COLO668 (cell line): ENCODE data around the gene AP5B1.

Experiments used
- DNase-seq: peaks from one replicate; lab custom pipeline; 2025; ENCODE audit not compliant: unreplicated experiment; lab: John Stamatoyannopoulos, UW

AP5B1 gene

DNA sequence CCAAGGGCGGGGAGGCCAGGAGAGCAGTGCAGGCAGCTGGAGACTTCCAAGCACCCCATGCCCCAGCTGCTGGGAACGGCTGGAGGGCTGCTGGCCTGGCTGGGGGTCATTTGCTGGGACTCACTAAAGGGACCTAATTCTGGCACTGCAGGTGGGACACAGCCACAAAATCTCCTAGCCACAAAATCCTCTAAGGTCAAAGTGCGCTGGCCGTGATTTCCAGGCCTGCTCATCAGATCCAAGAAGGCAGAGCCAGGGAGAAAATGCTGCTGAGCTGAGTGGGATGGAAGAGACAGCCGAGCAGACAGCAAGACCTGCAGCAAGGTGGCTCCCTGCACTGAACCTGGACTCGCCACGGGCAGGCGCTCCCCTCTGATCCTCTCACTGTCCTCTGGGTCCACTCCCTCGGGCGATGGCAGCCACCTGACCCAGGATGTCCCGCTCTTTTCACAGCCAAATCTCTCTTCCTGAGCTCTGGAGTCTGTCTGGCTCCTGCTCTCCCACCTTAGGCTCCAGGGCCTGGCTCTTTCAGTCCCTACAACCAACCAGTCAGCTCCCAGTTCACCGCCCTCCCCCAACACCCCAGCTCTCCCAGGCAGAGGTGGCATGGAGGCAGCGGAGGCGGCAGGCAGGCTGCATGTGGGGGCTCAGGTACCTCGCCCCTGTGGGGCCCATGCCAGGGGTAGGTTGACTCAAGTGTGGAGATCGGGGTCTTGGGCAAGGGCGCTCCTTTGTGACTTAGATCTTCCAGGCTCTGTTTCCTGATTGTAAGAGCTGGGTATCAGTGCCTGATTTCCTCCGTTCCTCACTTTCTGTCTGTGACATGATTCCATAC is 20.6 kb upstream of the AP5B1 start:
- no peak for DNase-seq

DNA sequence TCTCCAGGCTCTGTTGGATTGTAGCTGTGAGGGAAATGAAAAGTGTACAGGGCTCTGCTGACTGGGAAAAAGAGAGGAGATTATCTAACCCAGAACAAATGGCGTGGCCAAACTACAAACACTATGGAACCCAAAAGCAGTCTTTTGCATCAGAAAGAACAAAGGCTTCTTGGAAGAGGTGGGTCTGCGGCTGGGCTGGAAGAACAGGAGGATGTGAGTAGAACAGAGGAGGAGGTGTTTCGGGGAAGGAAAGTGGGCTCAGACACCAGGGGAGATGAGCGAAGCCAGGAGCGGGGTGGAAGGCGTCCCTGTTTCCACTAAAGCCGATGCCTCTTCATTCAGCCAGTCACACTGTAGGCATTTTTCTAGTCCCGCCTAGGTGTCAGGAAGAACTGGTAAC is 18.1 kb upstream of the AP5B1 start:
- DNase-seq = no peak

DNA sequence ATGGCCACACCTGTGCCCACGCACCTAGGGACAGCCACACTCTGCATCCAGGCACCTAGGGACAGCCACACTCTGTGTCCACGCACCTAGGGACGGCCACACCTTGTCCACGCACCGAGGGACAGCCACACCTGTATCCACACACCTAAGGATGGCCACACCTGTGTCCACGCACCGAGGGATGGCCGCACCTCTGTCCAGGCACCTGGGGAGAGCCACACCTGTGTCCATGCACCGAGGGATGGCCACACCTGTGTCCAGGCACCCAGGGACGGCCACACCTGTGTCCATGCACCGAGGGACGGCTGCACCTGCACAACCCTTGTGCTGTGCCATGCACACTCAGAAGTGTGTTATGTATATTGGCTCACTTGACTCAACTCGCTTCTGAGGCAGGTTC is 16.9 kb upstream of the AP5B1 start:
- no peak for DNase-seq

DNA sequence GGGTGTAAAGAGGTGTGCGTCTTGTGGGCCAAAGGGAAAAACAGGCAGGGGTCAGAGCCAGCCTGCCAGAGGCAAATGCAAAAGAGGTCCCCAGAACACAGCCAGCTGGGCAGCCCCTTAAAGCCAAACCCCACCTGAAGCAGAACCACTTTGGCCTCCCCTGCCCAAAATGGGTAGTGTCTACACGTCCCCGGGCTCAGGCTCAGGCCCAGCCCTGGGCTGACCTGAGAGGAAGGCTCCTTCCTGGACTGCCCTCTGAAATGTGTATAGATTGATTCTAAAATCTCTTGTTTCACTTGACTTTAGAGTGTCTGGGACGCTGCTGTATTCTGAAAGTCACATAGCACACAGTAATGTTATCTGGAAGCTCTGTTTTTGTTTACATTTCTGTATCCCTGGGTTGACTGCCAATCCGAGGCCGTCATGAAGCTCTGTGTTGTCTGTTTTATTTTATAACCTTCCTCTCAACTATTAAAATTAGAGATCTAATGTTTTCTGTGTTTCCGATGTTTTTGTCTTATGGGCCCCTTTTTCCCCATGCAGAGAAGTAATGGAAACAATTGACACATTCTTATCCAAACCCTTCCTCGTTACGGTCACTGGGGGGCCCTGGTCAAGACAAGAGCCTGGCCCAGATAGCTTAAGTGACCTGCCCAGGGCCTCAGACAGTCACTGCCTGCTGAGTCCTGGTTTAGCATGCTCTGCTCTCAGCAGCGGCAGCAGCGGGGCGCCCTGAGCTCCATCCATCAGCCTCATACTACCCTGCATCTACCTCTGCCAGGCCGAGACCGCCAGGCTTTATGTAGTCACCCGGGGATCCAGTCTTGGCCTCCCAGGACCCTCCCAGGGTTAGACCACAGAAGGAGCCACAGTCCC is 16.2 kb upstream of the AP5B1 start:
- DNase-seq = no peak

DNA sequence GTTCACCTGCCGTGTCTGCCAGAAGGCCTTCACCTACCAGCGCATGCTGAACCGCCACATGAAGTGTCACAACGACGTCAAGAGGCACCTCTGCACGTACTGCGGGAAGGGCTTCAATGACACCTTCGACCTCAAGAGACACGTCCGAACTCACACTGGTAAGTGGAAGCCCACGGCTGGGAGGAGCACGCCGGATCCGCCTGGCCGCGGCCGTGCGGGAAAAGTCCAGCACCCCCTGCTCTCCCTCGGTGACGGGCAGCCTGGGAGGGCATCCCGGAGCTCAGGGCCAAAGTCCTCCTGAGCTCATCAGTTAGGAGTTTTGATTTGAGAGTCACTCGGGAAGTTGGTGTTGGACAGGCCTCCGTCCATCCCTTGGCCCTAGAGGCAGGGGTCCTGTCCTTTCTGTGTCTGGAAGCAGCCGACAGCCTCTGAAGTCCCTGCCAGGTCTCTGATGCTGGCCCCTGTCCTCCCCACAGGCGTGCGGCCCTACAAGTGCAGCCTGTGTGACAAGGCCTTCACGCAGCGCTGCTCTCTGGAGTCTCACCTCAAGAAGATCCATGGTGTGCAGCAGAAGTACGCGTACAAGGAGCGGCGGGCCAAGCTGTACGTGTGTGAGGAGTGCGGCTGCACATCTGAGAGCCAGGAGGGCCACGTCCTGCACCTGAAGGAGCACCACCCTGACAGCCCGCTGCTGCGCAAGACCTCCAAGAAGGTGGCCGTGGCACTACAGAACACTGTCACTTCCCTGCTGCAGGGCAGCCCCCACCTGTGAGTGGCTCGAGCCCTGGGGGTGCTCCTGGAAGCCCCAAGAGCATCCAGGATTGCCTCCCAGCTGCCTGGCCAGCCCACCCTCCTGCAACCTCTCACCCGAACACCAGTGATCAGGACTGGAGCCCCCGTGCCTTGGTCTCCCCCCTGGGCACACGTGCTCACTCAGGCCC is 14.1 kb upstream of the AP5B1 start:
- no peak for DNase-seq

DNA sequence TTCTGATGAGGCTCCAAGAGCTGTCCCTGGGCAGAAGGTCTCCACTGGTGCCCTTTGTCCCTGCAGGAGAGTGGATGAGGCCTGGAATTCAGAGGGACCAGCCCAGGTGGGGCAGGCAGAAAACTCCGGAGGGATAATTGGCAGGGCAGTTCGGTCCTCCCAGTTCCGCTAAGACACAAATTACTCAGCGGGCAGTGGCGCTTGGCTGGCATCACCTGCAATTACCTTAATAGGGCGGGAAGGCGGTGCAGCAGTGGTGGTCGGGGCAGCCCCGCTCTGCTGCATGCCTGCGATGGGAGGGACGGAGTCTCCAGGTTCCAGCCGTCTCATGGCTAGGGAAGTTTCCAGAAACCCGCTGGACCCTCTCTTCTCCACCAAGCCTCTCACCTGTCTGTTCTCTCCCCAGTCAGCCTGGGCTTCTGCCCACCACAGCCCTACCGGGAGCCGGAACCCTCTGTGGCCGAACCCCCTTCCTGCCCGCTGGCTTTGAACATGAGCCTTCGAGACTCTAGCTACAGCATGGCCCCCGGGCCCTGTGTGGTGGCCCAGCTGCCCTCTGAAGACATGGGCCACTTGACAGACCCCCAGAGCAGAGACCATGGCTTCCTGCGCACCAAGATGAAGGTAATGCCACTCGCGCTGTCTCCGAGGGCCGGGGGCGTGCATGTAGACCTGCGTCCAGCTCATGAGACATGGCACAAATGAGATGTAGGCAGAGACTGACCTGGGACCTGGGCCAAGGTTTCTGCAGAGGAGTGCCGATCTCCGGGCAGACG is 13.0 kb upstream of the AP5B1 start:
- no peak for DNase-seq

DNA sequence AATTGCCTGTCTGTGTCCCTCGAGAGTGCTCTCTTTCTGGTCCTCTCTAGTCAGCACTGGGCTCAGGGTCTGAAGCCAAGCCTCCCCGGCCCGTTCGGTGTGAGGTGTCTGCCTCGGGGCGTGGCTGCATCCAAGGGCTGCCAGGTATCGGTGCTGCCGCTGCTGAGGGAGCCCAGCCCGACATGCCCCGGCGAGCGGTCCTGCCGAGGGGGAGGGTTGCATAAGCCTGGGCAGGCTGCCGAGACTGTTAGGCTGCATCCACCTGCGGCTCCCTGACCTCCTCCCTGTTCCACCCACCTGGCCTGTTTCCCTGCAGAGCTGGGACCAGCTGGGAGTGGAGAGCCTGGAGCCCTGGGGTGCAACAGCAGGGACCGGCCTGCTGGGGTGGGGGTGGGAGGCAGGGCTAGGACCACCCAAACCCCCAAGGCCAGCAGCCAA is 12.4 kb upstream of the AP5B1 start:
- DNase-seq = peak; percentile 75

DNA sequence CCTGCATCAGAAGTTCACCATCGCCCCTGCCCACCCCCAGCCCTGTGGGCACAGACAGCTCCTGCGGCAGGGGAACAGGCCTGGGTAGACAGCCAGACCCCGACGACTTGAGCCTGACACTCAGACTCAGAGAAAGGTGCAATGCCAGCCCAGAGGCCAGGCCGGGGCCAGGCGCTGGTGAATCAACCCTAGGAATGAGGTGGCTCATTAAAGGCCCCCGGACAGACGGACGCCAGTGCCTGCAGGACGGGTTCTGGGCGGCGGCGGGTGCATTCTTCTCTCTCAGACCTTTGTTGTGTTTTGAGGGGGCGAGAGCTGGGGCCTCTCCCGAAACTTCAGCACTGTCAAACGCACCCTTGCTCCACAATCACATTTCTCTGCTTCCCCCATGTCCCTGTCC is 11.7 kb upstream of the AP5B1 start:
- DNase-seq = no peak

DNA sequence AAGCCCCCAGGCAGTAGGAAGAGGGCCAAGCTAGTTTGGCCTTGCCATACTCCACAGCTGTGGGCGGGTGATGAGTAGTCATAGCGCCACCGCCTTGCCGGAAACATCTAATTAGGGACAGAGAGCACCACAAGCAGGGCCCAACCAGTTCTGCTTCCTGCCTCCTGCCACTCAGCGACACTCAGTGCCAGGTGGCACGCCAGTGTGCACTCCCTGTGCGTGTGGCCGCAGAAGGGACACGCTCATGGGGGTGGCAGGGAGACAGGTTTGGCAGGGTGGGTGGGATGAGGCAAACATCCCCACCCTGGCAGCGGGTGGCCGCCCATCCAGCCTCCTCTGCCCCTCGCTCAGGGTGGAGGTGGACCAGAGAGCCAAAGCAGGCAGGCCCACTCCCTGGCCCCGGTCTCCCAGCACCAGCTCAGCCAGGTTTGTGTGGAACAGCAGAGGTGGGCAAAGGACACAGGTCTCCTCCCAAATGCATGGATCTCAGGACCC is 11.0 kb upstream of the AP5B1 start:
- peak; percentile 74 for DNase-seq

DNA sequence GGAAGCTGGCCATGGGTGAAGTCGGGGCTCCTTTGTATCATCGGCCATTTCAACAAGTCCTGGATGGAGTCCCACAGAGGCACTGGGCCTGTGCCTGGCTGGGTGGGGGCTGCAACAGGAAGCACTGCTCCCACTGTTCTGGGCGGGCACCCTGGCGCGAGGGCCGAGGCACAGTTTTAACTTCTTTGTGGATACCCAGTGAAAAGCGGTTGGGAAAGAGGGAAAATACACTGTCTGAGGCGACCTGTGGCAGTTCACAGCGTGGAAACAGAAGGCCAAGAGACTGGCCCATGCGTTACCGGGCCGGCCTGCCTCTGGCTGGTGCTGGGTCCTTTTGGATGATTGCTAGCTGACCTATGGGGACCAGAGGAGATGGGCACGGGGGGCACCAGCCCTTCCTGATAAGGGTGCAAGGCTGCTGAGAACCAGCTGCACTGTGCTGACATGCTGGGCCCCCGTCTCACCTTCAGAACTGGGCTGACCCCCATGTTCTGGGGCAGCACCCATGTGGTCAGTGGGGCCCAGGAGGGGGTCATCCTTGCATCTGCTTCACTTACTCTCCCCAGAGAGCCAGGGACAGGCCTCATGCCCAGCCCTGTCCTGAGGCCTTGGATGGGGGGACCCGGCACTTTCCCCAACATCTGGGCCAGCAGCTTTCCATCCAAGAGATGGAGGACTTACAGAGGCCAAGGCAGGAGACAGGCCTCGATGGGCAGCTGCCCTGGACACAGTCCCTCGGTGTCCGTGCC is 10.3 kb upstream of the AP5B1 start:
- no peak for DNase-seq

DNA sequence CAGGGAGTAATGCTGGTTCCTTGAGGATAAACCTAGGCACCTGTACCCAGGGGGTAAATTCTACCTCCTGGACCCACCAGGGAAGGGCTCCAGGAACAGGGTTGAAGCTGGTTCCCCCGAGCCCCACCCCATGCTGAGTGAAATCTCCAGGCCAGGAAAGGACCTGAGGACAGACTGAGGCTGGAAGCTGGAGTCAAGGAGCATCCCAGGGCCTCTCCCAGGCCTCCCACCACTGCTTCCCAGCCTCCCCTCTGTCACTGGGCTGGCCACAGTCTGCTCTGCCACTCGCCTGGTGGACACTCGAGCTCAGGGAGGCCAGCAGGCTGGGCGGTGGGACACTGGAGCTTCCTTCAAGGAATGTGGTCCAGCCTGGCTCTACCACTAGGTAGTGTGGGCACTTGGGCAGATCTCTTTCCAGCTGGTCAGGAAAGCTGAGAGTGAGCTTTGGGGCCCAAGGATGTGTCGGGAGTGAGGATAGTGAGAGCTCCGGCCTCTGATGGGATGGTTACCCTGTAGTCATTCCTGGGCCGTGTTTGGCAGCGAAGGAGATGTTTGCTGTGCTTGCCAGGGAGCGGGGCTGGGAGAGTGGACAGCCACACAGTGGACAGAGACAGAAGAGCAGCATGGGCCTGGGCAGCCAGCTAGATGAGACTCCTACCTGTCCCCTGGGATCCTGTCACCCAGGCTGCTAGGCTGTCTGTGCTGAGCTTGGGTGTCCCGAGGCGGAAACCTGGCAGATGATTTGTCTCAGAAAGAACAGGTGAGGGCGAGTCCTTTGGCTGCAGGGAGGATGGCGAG is 9.5 kb upstream of the AP5B1 start:
- no peak for DNase-seq

DNA sequence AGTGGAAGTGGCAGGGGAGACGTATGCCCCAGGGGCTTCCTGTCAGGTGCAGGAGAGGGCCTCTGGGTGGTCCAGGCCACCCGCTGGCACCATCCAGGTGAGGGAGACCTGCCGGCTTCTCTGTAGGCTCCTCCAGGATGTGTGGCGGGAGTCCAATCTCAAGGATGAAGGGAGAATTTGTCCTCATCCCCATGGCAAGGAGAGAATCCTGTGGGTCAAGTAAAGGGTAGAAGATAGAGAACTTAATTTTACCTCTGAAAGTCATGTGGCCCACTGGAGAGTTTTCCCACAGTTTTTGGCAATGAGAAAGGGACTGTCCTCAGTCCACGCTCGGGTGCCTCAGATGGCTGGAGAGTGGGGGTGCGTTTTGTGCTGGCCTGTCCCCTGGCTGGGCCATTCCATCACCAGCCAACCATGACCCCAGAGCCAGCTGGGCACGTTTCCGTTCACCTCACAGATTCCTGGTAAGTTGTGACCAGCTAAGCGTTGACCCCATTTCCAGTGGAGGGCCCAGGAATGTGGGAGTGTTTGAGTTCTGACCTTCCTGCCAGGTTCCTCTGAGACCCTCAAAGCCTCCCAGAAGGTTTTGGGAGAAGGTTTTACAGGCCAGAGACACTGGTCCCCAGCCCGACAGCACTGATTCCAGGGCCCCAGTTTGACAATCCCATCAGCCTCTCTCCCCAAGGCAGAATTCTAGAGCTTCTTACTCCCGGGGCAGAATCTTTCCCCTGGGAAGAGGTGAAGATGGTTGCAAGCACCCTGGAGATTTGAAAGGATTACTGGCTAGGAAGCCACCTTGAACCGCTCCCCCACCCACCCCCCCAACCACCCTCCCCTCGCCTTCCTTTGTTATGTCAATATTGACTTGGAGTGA is 8.7 kb upstream of the AP5B1 start:
- DNase-seq = no peak

DNA sequence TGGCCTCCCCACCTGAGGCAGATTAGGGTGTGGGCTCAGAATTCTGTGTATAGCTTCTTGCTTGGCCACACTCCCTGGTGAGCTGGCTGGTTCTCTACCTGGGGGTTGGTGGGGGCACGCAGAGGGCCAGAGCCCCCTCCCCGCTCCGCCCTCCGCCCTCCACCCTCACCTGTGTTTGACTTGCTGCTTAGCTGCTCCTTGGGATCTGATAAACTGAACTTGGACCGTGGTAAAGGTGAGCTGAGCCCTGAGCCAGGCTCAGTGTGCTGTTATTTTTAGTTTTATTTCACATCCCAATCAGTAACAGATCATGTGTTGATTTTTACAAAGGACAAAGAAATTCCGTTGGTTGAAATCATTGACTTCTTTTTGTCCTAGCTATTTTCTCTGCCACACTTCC is 8.0 kb upstream of the AP5B1 start:
- DNase-seq = no peak

DNA sequence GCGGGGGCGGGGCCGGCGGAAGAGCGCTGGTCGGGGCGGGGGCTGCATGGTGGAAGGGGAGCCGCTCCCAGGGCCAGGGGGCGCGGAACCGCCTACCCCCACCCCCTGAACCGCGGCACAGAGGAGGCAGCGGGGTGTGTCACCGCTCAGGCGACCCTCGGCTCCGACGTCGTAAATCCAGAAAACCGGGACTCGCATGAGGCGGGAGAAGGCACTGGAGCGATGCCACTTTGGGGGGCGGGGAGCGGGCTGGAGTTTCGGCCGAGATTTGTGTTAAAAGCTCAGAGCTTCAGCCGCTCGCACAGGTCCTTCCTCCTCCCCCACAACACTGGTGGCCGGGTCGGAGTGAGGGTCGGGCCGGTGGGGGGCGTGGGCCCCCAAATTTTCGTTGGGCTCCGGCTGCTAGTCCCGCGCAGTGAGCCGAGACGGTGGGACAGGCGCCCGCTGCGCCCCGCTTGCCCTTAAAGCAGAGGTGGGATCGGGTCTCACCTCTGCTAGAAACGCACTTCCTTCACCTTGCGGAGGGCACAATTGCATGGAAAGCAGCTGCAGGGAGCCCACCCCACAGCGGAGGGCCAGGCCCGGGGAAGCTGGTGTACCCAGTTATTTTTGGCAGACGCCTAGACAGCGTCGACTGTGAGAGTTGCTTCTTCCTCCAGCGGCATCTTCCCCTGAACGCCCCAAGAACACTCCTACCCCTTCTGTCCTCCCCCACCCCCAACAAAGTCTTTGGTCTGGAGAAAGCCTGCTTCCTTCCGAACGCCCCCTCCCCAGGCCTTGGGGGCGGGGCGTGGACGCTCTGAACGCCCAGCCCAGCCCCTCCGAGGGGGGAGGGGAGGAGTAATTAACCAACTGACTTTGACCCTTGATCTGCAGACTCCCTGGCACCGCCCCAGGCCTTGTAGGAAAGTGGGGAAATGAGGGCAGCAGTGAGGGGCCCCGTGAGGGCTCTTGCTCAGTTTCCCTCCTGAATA is 7.2 kb upstream of the AP5B1 start:
- DNase-seq = no peak

DNA sequence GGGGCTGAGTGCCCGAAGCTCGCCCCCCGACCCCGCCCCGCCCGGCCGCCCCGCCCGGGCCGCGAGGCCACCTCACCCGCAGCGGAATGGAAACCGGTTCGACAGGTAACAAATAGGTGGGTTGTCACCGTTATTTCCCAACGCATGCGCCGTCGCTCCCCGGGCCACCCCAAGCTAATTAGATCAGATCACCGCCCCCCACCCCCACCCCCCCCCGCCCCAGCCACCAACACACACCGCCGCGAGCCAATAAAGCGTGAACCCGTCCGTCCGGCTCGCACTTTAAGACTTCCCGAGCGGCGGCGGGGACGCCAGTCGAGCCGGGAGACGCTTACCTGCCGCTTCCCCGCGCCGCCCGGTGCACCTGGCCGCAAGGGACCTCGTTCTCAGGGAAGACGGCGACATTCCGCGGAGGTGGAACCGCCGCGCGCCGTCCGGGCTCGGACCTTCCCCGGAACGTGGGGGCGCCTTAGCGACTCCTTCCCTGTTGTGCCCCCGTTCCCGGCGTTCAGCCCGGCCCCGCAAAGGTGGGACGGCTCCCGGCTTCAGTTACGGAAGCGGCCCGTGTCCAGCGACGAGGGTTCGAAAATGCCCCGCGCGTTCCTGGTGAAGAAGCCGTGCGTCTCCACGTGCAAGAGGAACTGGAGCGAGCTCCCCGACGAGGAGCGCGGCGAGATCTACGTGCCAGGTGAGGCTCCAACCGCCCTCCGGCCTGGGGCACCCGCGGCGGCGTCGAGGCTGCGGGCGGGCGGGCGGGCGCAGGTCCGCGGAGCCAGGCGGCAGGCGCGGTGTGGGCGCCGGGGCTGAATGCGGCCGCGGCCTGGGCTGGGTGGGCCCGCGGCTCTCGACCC is 6.2 kb upstream of the AP5B1 start, which contains the start of gene OVOL1:
TSS of gene OVOL1 (plus strand) at position 278 of the 851 bp plus-strand sequence. CDS start at position 589, 311 bp downstream.
- peak; percentile 83 for DNase-seq
